IPS DF 19.7 (cell line): ENCODE results near the gene CHRM4.

Experiments
- DNase-seq: peaks from one replicate; pipeline ENCODE4 v3.0.0-alpha.2; 2013; ENCODE audit warnings: low read depth, low spot score

CHRM4 gene

GRCh38 chr11:46347637-46348311, 43.8 kb downstream of the CHRM4 start:
- no peak for DNase-seq

GRCh38 chr11:46346886-46347636, 44.5 kb downstream of the CHRM4 start, which contains the start of gene DGKZ:
DGKZ (plus strand) TSS chr11:46347463; CDS start chr11:46347660, 197 bp downstream.
- DNase-seq: no peak

GRCh38 chr11:46345881-46346484, 45.6 kb downstream of the CHRM4 start:
- DNase-seq: no peak

GRCh38 chr11:46345131-46345597, 46.4 kb downstream of the CHRM4 start:
- DNase-seq: no peak

- no peak for DNase-seq
Measured at GRCh38 chr11:46343520-46343919, 48.1 kb downstream of the CHRM4 start.

- no peak for DNase-seq
Measured at GRCh38 chr11:46342239-46342638, 49.3 kb downstream of the CHRM4 start.

GRCh38 chr11:46341454-46341853, 50.1 kb downstream of the CHRM4 start:
- DNase-seq: no peak

- no peak for DNase-seq
Measured at GRCh38 chr11:46339816-46340215, 51.8 kb downstream of the CHRM4 start.

GRCh38 chr11:46338988-46339666, 52.4 kb downstream of the CHRM4 start:
- DNase-seq: peak; percentile 96

GRCh38 chr11:46338636-46338987, 53.0 kb downstream of the CHRM4 start:
- DNase-seq: no peak

- no peak for DNase-seq
Measured at GRCh38 chr11:46337626-46338345, 53.8 kb downstream of the CHRM4 start.

GRCh38 chr11:46336563-46337180, 54.9 kb downstream of the CHRM4 start:
- no peak for DNase-seq

- no peak for DNase-seq
Measured at GRCh38 chr11:46335890-46336562, 55.5 kb downstream of the CHRM4 start.

- no peak for DNase-seq
Measured at GRCh38 chr11:46335271-46335670, 56.3 kb downstream of the CHRM4 start.

- DNase-seq: no peak
Measured at GRCh38 chr11:46334211-46334610, 57.4 kb downstream of the CHRM4 start.
